Effector CD4-positive, alpha-beta T cell (primary cell): ENCODE data around the gene L3MBTL1.
A peak's percentile ranks its signal among the peaks of the same experiment; 100 is the strongest.

ENCODE experiments used
- DNase-seq: peaks from one replicate; pipeline ENCODE4 v3.0.0-alpha.2; 2020

The L3MBTL1 gene

GRCh38 chr20:43536041-43536816 is 28.7 kb downstream of the L3MBTL1 start:
- no peak for DNase-seq

GRCh38 chr20:43536817-43537440 is 29.4 kb downstream of the L3MBTL1 start:
- no peak for DNase-seq

GRCh38 chr20:43537921-43538877 is 30.7 kb downstream of the L3MBTL1 start:
- DNase-seq: peak; percentile 27

- no peak for DNase-seq
These were observed 31.6 kb downstream of the L3MBTL1 start for GRCh38 chr20:43538878-43539700.

- no peak for DNase-seq
These were observed 32.6 kb downstream of the L3MBTL1 start for GRCh38 chr20:43539975-43540672.

- no peak for DNase-seq
These were observed 33.2 kb downstream of the L3MBTL1 start for GRCh38 chr20:43540673-43541060.

- DNase-seq: no peak
These were observed 33.7 kb downstream of the L3MBTL1 start for GRCh38 chr20:43541214-43541613.

GRCh38 chr20:43542161-43542560 is 34.7 kb downstream of the L3MBTL1 start:
- DNase-seq: no peak

GRCh38 chr20:43542674-43543073 is 35.2 kb downstream of the L3MBTL1 start:
- no peak for DNase-seq

- DNase-seq: no peak
These were observed 35.6 kb downstream of the L3MBTL1 start for GRCh38 chr20:43543138-43543537.

GRCh38 chr20:43544501-43544900 is 37.0 kb downstream of the L3MBTL1 start:
- no peak for DNase-seq

GRCh38 chr20:43545837-43546578 is 38.5 kb downstream of the L3MBTL1 start:
- no peak for DNase-seq

- no peak for DNase-seq
These were observed 40.9 kb downstream of the L3MBTL1 start for GRCh38 chr20:43548273-43548880.

- DNase-seq: no peak
These were observed 42.0 kb downstream of the L3MBTL1 start for GRCh38 chr20:43549416-43550065.

- no peak for DNase-seq
These were observed 43.0 kb downstream of the L3MBTL1 start for GRCh38 chr20:43550456-43550855.

- no peak for DNase-seq
These were observed 46.9 kb downstream of the L3MBTL1 start for GRCh38 chr20:43554369-43554768.

- no peak for DNase-seq
These were observed 51.1 kb downstream of the L3MBTL1 start, which contains the start of gene SGK2 for GRCh38 chr20:43558412-43559146. TSS of gene SGK2 (plus strand) at chr20:43559027. CDS start at chr20:43566496, 7,469 bp downstream.

- no peak for DNase-seq
These were observed 51.9 kb downstream of the L3MBTL1 start for GRCh38 chr20:43559147-43559987.
